GM19455 (cell line): ENCODE measurements around the gene ZACN.
"Not testable (repeated sequence)": the region's sequence is repeated elsewhere in the genome, so short reads cannot be mapped to it uniquely, and the experiment has no call there.

ENCODE experiments used
- ATAC-seq: cut with Tn5 transposase; IDR thresholded peaks from one replicate; pipeline ENCODE4 v1.9.1; 2021; ENCODE audit not compliant: unreplicated experiment

Gene ZACN

GRCh38 chr17:76053246-76054111 is 25.5 kb upstream of the ZACN start:
- no peak for ATAC-seq

- ATAC-seq: no peak
Observed at GRCh38 chr17:76054112-76054476, 24.9 kb upstream of the ZACN start.

GRCh38 chr17:76056882-76057281 is 22.1 kb upstream of the ZACN start:
- no peak for ATAC-seq

- not testable (repeated sequence) for ATAC-seq
Observed at GRCh38 chr17:76058264-76058663, 20.7 kb upstream of the ZACN start.

- no peak for ATAC-seq
Observed at GRCh38 chr17:76063875-76064546, 15.0 kb upstream of the ZACN start.

- ATAC-seq: no peak
Observed at GRCh38 chr17:76065775-76066174, 13.2 kb upstream of the ZACN start.

- ATAC-seq: peak; percentile 28
Observed at GRCh38 chr17:76071531-76072147, 7.3 kb upstream of the ZACN start.

GRCh38 chr17:76072148-76072858 is 6.7 kb upstream of the ZACN start, which contains the start of gene SRP68:
TSS of gene SRP68 (minus strand) at chr17:76072517. CDS start at chr17:76072491, 26 bp downstream.
- ATAC-seq: peak; percentile 82

- ATAC-seq: no peak
Observed at GRCh38 chr17:76074390-76075363, 4.3 kb upstream of the ZACN start, which contains the start of gene GALR2. TSS of gene GALR2 (plus strand) at chr17:76074781. CDS start at chr17:76074884, 103 bp downstream.

- ATAC-seq: no peak
Observed at GRCh38 chr17:76075364-76076145, 3.4 kb upstream of the ZACN start.

GRCh38 chr17:76076146-76076764 is 2.7 kb upstream of the ZACN start:
- ATAC-seq: no peak

GRCh38 chr17:76076765-76077583 is 2.0 kb upstream of the ZACN start:
- no peak for ATAC-seq

GRCh38 chr17:76077584-76078110 is 1.3 kb upstream of the ZACN start:
- ATAC-seq: no peak

GRCh38 chr17:76078370-76078769 is 612 bp upstream of the ZACN start:
- not testable (repeated sequence) for ATAC-seq

GRCh38 chr17:76079535-76079955 is 563 bp downstream of the ZACN start:
- ATAC-seq: no peak

GRCh38 chr17:76079956-76080767 is 1.2 kb downstream of the ZACN start:
- no peak for ATAC-seq
